Measurements from ENCODE around the gene ZNF839.

DNA sequence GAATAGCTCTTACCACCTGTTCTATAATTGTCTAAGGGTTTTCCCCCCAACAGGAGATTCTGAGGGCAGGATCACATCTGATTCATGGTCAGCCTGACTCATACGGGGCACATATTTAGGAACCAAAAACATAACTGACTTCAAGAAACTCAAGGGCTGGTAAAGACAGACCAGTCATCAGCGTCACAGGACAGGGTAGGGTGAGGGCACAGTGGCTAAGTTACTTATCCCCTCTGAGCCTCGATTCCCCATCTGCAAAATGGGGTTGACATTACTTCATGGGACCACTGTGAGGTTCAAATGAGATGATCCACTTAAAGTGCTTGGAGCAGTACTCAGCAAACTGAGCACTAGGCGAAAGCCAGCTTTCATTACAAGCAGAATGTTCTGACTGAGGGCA lies 42.5 kb downstream of the ZNF839 start:
- TF ChIP-seq CTCF (conservative IDR thresholded peaks at IDR 0.05; ENCODE audit: low read depth, low read length) (no peak), RAD21 (IDR thresholded peaks at IDR 0.05; ENCODE audit: low read length) (no peak), CEBPB (IDR thresholded peaks at IDR 0.05; ENCODE audit: low read depth, low read length) (no peak), POLR2A (IDR thresholded peaks at IDR 0.05; ENCODE audit: low read depth, low read length) (no peak), SMC3 (IDR thresholded peaks at IDR 0.05; ENCODE audit: low read depth, low read length) (no peak), BHLHE40 (IDR thresholded peaks at IDR 0.05; ENCODE audit: low read depth, low read length) (no peak)

Measured in IMR-90 (cell line).